Lower leg skin (tissue), 3 donors: ENCODE measurements around the gene MCIDAS.

ENCODE experiments used
- CTCF ChIP-seq, 3 donors: fragments of 450-650 bp; IDR thresholded peaks; one replicate each; pipeline ENCODE4 v1.5.1; 2016; ENCODE audit warnings: antibody characterized with exemption in 3 of 3, mild to moderate bottlenecking in 3 of 3, moderate library complexity in 2 of 3
- POLR2A ChIP-seq, 2 donors: fragments of 450-650 bp; IDR thresholded peaks; one replicate each; pipeline ENCODE4 v1.6.1; 2016 to 2017; ENCODE audit warnings: antibody characterized with exemption in 2 of 2, mild to moderate bottlenecking in 1 of 2, moderate library complexity in 1 of 2

- TF ChIP-seq POLR2A (IDR thresholded peaks at IDR 0.05): no peak
- TF ChIP-seq CTCF (IDR thresholded peaks at IDR 0.05): no peak
These were observed 55.6 kb downstream of the MCIDAS start for GRCh38 chr5:55171471-55171870.
